ENCODE results near the gene MED7. TPM values are rescaled to one million over a fixed set of nuclear protein-coding genes. Genes with fewer than 3 reads are reported as not detected.

The MED7 gene
- total and polyA plus RNA-seq, 9 of the 15 experiments (the other 6 are each of a cell fraction or from before 2014, with no cell fraction given): 4.5 to 38.7 (median 12.2) TPM

GRCh38 chr5:157142317-157143126 lies at the start of gene MED7 (continued):
- TF ChIP-seq, protein P1, sequence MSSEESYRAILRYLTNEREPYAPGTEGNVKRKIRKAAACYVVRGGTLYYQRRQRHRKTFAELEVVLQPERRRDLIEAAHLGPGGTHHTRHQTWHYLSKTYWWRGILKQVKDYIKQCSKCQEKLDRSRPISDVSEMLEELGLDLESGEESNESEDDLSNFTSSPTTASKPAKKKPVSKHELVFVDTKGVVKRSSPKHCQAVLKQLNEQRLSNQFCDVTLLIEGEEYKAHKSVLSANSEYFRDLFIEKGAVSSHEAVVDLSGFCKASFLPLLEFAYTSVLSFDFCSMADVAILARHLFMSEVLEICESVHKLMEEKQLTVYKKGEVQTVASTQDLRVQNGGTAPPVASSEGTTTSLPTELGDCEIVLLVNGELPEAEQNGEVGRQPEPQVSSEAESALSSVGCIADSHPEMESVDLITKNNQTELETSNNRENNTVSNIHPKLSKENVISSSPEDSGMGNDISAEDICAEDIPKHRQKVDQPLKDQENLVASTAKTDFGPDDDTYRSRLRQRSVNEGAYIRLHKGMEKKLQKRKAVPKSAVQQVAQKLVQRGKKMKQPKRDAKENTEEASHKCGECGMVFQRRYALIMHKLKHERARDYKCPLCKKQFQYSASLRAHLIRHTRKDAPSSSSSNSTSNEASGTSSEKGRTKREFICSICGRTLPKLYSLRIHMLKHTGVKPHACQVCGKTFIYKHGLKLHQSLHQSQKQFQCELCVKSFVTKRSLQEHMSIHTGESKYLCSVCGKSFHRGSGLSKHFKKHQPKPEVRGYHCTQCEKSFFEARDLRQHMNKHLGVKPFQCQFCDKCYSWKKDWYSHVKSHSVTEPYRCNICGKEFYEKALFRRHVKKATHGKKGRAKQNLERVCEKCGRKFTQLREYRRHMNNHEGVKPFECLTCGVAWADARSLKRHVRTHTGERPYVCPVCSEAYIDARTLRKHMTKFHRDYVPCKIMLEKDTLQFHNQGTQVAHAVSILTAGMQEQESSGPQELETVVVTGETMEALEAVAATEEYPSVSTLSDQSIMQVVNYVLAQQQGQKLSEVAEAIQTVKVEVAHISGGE (CRISPR knock-in tag; IDR thresholded peaks at IDR 0.05): 0 out of 6 replicates have a peak, but pooled peaks of 1 of the 3 experiments have one; percentile 41
- TF ChIP-seq WHSC1 (IDR thresholded peaks at IDR 0.05; ENCODE audit: low read length): no peak
- TF ChIP-seq ZNF165 (CRISPR knock-in tag; IDR thresholded peaks at IDR 0.05; ENCODE audit: borderline replicate concordance): no peak
- TF ChIP-seq KAT8 (IDR thresholded peaks at IDR 0.05; ENCODE audit: low read depth): no peak
- peak; percentile 66 for TF ChIP-seq PHF20 (IDR thresholded peaks at IDR 0.05; ENCODE audit: partially characterized antibody)
- TF ChIP-seq POLR2AphosphoS5 (IDR thresholded peaks at IDR 0.05; ENCODE audit: control insufficient read depth, insufficient read depth, low read depth, low read length): peak; percentile 59
- no peak for TF ChIP-seq ZNF224 (CRISPR knock-in tag; IDR thresholded peaks at IDR 0.05)
